ENCODE measurements around the gene SHC1. TPM values are rescaled to one million over a fixed set of nuclear protein-coding genes. Genes with fewer than 3 reads are reported as not detected.

SHC1 gene
- polyA plus RNA-seq, 3 donors, result 26.7 to 70.6 (median 31.5) TPM

DNA sequence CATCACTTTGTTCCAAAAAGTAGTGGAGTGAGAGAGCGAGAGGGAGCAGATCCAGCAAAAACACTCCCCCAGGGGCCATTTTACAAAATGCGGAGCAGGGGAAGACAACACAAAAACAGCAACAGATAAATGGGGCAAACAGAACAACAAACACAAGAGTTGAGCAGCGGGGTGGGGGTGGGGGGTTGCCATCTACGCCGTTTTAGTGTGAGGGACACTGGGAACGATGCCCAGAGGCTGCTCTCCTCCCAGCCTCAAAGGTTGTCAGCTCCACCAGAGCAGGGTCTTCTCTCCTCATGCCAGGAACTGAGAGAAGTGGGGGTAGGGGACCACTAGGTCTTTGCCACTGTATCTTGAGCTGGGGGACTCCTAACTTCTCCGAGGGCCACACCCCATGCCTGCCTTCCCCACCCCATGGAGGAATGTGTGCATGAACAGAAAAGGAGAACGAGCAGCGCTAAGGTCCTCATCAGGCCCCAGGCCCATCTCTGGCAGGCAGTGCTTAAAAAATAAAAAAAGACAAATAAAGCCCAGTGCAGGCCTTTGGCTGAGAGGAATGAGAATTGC, 13.4 kb downstream of the SHC1 start:
- Histone ChIP-seq H3K36me3 (replicated peaks in 1 of 2; ENCODE audit: control insufficient read depth in 1 of 2, insufficient read depth in 2 of 2, low read length in 2 of 2) (peaks cover 13 to 19% of the 10 kb centered on the region in 2 donors), H3K9me3 (replicated peaks in 1 of 2; ENCODE audit: control insufficient read depth in 1 of 2, insufficient read depth in 1 of 2, low read length in 2 of 2) (no peaks in the 10 kb centered on the region), H3K4me3 (replicated peaks in 1 of 3; ENCODE audit: low read depth in 2 of 3, low read length in 3 of 3) (no peak overlapping the region), H3K27ac (ENCODE audit: low read depth in 1 of 2, low read length in 2 of 2) (no peak overlapping the region), H3K4me2 (replicated peaks; ENCODE audit: extremely low read depth, low read length, poor library complexity, severe bottlenecking) (no peak overlapping the region), H3K9ac (ENCODE audit: insufficient read depth, low read length, poor library complexity, severe bottlenecking) (no peak overlapping the region), H4K20me1 (ENCODE audit: insufficient read depth, low read length) (peaks cover 49% of the 10 kb centered on the region), H2AFZ (ENCODE audit: insufficient read depth, low read depth, low read length, poor library complexity, severe bottlenecking) (no peak overlapping the region), H3K79me2 (ENCODE audit: insufficient read depth, low read length) (peaks cover 57% of the 10 kb centered on the region), H3K27me3 (ENCODE audit: control insufficient read depth in 2 of 2, insufficient read depth in 2 of 2, low read length in 2 of 2) (no peaks in the 10 kb centered on the region), H3K4me1 (ENCODE audit: control insufficient read depth in 1 of 2, insufficient read depth in 2 of 2, low read length in 2 of 2) (peaks cover 41 to 57% of the 10 kb centered on the region in 2 donors)
- Mint-ChIP-seq H3K4me1 (peaks cover 62% of the 10 kb centered on the region), H3K36me3 (peaks cover 13 to 20% of the 10 kb centered on the region in 2 donors), H3K4me3 (no peak overlapping the region), H3K27me3 (ENCODE audit: low read depth in 3 of 3) (peaks cover 0 to 3% (median 1%) of the 10 kb centered on the region in 3 donors), H3K27ac (peak overlapping the region in 2 of 7 donors; percentile 10 to 50), H3K9me3 (no peaks in the 10 kb centered on the region)
- intact Hi-C loops (cut with micrococcal nuclease), result no loop called here
- WGBS (ENCODE audit: insufficient coverage), result no CpG with 5 or more reads among the region's 9 CpGs
- TF ChIP-seq CTCF (IDR thresholded peaks at IDR 0.05), result no peak
- no peak for DNase-seq

DNA sequence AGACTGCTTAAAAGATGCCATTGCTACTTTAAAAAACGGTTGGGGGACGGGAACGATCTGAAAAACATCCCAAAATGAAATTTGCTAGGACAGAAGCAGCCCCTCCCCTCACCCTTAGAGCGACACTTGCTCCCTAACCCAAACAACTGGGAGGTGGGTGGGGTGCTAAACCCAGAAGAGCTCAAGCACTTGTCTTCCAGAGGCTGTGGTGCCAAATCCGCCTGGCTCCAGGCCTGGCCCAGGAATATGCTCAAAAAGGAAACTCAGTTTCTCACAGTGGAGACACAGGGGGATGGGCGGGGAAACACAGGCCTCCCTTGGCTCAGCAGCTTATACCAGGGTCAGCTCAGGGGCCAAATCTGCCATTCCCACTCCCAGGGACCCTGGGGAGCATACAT, 14.0 kb downstream of the SHC1 start:
- peaks cover 55% of the 10 kb centered on the region for H4K20me1 ChIP-seq (ENCODE audit: insufficient read depth, low read length)

More for the DNA sequence above, 14.0 kb downstream of the SHC1 start:
- Histone ChIP-seq H3K4me2 (replicated peaks; ENCODE audit: extremely low read depth, low read length, poor library complexity, severe bottlenecking) (peak overlapping the region; percentile 84), H3K9ac (ENCODE audit: insufficient read depth, low read length, poor library complexity, severe bottlenecking) (peak overlapping the region; percentile 42), H3K36me3 (replicated peaks in 1 of 2; ENCODE audit: control insufficient read depth in 1 of 2, insufficient read depth in 2 of 2, low read length in 2 of 2) (peaks cover 14 to 22% of the 10 kb centered on the region in 2 donors), H3K4me1 (ENCODE audit: control insufficient read depth in 1 of 2, insufficient read depth in 2 of 2, low read length in 2 of 2) (peaks cover 41 to 59% of the 10 kb centered on the region in 2 donors), H3K27ac (ENCODE audit: low read depth in 1 of 2, low read length in 2 of 2) (peak overlapping the region in 1 of 2 donors; percentile 76), H3K27me3 (ENCODE audit: control insufficient read depth in 2 of 2, insufficient read depth in 2 of 2, low read length in 2 of 2) (no peaks in the 10 kb centered on the region), H3K79me2 (ENCODE audit: insufficient read depth, low read length) (peaks cover 60% of the 10 kb centered on the region), H3K4me3 (replicated peaks in 1 of 3; ENCODE audit: low read depth in 2 of 3, low read length in 3 of 3) (peak overlapping the region; percentile 79 to 93 (median 82)), H3K9me3 (replicated peaks in 1 of 2; ENCODE audit: control insufficient read depth in 1 of 2, insufficient read depth in 1 of 2, low read length in 2 of 2) (no peaks in the 10 kb centered on the region), H2AFZ (ENCODE audit: insufficient read depth, low read depth, low read length, poor library complexity, severe bottlenecking) (peak overlapping the region; percentile 79)
- 40% methylated on average over 5 of the region's 6 CpGs for WGBS (ENCODE audit: insufficient coverage)
- no peak for DNase-seq
- Mint-ChIP-seq H3K9me3 (no peaks in the 10 kb centered on the region), H3K4me3 (peak overlapping the region; percentile 94 to 99), H3K27ac (peak overlapping the region in 6 of 7 donors; percentile 10 to 99 (median 92)), H3K4me1 (peaks cover 66% of the 10 kb centered on the region), H3K36me3 (peaks cover 13 to 20% of the 10 kb centered on the region in 2 donors), H3K27me3 (ENCODE audit: low read depth in 3 of 3) (peaks cover 0 to 3% (median 1%) of the 10 kb centered on the region in 3 donors)
- intact Hi-C loops (cut with micrococcal nuclease), result no loop called here
- no peak for TF ChIP-seq CTCF (IDR thresholded peaks at IDR 0.05)

Measured in CD14-positive monocyte (primary cell).